GM19463 (cell line): ENCODE data around the gene MOB1B.

Experiments
- ATAC-seq: cut with Tn5 transposase; IDR thresholded peaks from one replicate; pipeline ENCODE4 v1.9.1; 2021; ENCODE audit warnings: mild to moderate bottlenecking, moderate library complexity; ENCODE audit not compliant: unreplicated experiment

Gene MOB1B

GRCh38 chr4:70914000-70914399 is 11.8 kb downstream of the MOB1B start:
- ATAC-seq, result no peak

DNA sequence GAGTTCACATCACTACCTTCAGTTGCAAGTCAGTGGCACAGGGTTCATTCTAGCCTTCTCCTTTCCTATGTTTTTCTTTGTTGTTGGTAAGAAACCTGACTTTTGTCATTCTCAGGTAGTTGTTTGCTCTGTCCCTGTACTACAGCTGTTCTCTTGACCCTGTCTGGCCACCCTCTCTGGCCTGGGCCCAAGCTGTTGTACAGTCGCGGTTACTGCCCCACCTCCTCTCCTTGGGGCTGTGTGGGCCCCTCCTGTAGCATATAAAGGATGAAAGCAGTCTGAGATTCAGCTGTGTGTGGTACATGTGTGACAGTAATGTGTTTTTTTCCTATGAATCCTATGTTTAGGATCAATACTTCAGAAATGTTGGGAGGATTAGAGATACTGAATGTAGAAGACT is 12.5 kb downstream of the MOB1B start:
- no peak for ATAC-seq

- no peak for ATAC-seq
Observed at GRCh38 chr4:70915036-70915815, 13.1 kb downstream of the MOB1B start.

- ATAC-seq, result peak; percentile 40
Observed at GRCh38 chr4:70915874-70916559, 13.8 kb downstream of the MOB1B start.

DNA sequence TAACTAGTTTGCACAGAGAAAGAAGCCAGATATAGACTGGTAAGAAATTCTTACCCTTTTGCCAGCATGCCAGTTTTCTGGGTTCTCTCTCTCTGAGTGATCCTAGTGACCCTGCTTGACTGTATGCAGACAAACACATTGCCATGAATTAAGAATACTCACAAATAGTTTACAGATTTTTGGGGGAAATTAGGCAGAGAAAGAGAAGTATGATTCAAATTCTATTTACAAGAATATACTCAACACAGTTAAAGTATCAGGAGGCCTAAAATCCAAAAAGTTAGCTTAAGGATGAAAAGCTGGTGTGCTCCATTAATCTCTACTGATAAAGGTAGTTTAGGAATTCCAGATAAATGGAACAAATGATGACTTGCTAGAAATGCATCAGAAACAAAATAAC is 18.4 kb downstream of the MOB1B start:
- no peak for ATAC-seq

GRCh38 chr4:70925418-70925817 is 23.2 kb downstream of the MOB1B start:
- ATAC-seq, result no peak

- ATAC-seq, result peak; percentile 85
Observed at GRCh38 chr4:70925899-70926635, 23.9 kb downstream of the MOB1B start.

GRCh38 chr4:70927502-70928137 is 25.5 kb downstream of the MOB1B start:
- ATAC-seq, result peak; percentile 29

- ATAC-seq, result no peak
Observed at GRCh38 chr4:70930530-70931256, 28.5 kb downstream of the MOB1B start.

DNA sequence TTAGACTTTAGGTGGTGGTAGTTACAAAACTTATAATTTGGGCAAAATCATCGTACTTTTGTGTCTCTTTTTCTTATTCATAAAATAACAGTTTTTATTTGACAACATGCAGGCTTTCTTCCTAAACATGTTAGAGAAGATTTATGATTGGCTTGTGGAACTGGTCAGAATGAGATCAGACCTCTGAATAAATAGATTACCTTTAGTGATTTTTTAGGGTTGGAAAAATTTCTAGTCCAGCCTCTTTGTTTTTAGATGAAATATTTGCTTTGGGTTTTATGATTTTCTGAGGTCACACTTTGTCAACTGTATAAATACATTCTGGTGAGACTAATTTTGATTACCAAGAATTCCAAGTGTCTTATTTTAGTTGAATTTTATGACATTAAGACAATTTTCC is 29.2 kb downstream of the MOB1B start:
- ATAC-seq, result no peak

DNA sequence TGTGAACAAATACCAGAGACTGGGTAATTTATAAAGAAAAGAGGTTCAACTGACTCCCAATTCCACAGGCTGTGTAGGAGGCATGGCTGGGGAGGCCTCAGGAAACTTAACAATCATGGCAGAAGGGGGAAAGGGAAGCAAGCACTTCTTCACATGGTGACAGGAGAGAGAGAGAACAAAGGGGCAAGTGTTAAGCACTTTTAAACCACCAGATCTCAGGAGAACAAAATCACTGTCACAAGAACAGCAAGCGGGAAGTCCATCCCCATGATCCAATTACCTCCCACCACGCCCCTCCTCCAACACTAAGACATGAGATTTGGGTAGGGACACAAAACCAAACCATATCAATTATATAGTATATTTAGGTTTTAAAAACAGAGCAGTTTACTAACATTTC is 30.8 kb downstream of the MOB1B start:
- no peak for ATAC-seq

- no peak for ATAC-seq
Observed at GRCh38 chr4:70935038-70935695, 33.0 kb downstream of the MOB1B start.

DNA sequence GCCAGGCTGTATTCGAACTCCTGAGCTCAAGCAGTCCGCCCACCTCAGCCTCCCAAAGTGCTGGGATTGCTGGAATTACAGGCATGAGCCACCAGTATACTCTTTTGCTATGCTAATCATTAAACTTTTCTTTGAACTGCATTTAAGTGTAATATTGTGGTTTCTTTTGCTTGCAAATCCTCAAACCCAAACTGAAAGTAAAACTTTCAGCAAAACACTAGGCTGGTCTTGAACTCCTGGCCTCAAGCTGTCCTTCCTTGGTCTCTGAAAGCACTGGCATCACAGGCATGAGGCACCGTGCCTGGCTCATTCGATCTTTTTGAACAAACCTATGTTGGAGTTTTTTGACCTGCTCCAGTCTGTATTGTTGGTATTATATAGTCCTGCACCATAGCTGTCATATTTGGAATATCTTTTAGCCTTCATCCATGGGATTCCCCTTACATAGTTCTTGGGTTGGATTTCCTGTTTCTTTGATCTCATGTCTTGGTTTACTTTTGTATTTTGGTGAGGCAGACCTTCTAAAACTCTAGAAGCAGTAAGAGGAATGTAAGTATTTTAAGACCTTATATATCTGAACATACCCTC is 34.1 kb downstream of the MOB1B start:
- ATAC-seq, result no peak

- ATAC-seq, result no peak
Observed at GRCh38 chr4:70938086-70938485, 35.9 kb downstream of the MOB1B start.

GRCh38 chr4:70940134-70940533 is 38.0 kb downstream of the MOB1B start:
- ATAC-seq, result no peak

GRCh38 chr4:70943114-70943513 is 40.9 kb downstream of the MOB1B start:
- ATAC-seq, result peak; percentile 69

DNA sequence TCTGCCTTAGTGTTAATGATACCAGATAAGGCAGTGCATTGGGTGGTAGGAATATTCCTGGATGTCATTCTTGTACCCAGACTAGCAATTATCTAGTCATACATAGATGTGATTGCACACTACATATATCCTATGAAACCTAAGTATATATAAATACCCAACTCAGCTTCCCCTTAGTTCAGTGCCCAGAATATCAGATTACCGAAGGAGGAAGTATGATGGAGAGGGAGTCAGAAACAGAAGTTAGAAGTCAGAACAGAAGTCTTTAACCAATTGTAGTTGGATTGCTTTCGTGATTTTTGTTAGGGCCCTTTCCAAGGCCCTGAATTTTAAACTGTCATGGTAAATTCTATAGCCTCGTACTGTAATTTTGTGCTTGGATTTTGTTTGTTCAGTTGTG is 42.9 kb downstream of the MOB1B start:
- peak; percentile 32 for ATAC-seq

DNA sequence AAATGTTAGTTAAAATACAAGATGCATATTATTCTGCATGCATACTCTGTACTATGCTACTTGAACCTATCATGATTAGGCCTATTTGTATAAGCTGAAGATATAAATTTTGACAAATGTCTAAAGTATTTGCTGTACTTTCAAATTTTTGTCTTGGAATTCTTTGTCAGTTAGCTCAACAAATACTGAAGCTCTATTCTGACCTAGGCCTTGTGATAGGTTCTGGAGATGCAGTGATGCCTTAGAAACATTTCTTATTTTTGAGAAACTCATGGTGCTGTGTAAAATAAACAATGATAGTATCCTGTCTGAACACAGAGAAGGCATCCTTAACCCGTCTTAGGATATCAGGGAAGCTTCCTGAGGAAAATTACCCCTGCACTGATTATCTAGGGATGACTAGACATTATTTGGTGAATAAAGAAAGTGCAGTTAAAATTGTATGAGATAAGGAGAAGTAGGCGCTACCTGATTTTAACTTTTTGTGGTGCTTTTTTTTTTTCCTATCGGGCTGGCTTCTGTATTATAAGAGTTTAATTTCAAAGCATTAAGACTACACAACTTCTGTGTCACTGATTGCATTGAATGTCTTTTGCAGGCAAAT is 43.4 kb downstream of the MOB1B start:
- no peak for ATAC-seq

GRCh38 chr4:70946939-70947338 is 44.8 kb downstream of the MOB1B start:
- ATAC-seq, result no peak
